K562 (cell line): Measurements from ENCODE around the gene SLC35E3. TPM values are rescaled to one million over a fixed set of nuclear protein-coding genes. Genes with fewer than 3 reads are reported as not detected.

ENCODE experiments used
- ATAC-seq: fragments of 200-7000 bp; cut with Tn5 transposase; 3 replicates; pipeline ENCODE4 v1.9.1; 2020; ENCODE audit warnings: moderate library complexity
- Bru-seq: library from RNA; stranded (reverse); fragments of 400-500 nt; gene quantifications from one replicate; lab custom pipeline; 2021; lab: Mats Ljungman, UMichigan
- BruChase-seq, 2 experiments: library from RNA; stranded (reverse); fragments of 400-500 nt; gene quantifications; one replicate each; lab custom pipeline; 2021; lab: Mats Ljungman, UMichigan
- BruUV-seq: library from RNA; stranded (reverse); fragments of 400-500 nt; replicated peaks from 2 replicates; lab custom pipeline; 2021; lab: Mats Ljungman, UMichigan
- CTCF ChIA-PET: fragments of 300-600 bp; formaldehyde crosslinking; extraction: SDS; loops from one replicate; lab custom pipeline; 2021; ENCODE audit warnings: low intra/inter-chr PET ratio; lab: Yijun Ruan, JAX
- POLR2A ChIA-PET: fragments of 300-600, 350-650 bp; sonication (Branson Sonifier 250); formaldehyde crosslinking; extraction: SDS; loops from one replicate; lab custom pipeline; 2021; ENCODE audit warnings: antibody characterized with exemption, inconsistent platforms; lab: Yijun Ruan, JAX
- DNase-seq, 4 experiments: peaks; one replicate each; pipeline versions ENCODE4 v3.0.0 to v3.0.0-alpha.2; 2011 to 2018; ENCODE audit warnings: low spot score in 3 of 4, mixed read lengths in 3 of 4; ENCODE audit errors: extremely low read depth in 1 of 4
- FAIRE-seq: peaks from 2 replicates; lab custom pipeline; 2011; peaks lifted over from hg19 to GRCh38; lab: Jason Lieb, UNC
- H2AFZ ChIP-seq: 2 replicates; pipeline ENCODE4 v1.6.0; 2011; ENCODE audit warnings: low read depth, low read length, control low read depth, inconsistent platforms
- H3K27ac ChIP-seq: fragments of 200-600 bp; 3 replicates; pipeline ENCODE4 v1.8.0; 2011; ENCODE audit warnings: low read depth, mild to moderate bottlenecking, control low read depth, inconsistent platforms, low read length, moderate library complexity, mixed read lengths; ENCODE audit errors: extremely low read depth
- H3K27me3 ChIP-seq, 2 experiments: fragments of 300-600 bp in 1 of 2; 2 replicates in 1 of 2; 3 replicates in 1 of 2; pipeline versions ENCODE4 v1.6.0 to v1.8.0; 2011; ENCODE audit warnings: inconsistent platforms in 2 of 2, low read length in 2 of 2, mild to moderate bottlenecking in 1 of 2, mixed read lengths in 1 of 2, moderate library complexity in 1 of 2; ENCODE audit not compliant: control insufficient read depth in 2 of 2, insufficient read depth in 2 of 2
- H3K36me3 ChIP-seq: fragments of 300-600 bp; 3 replicates; pipeline ENCODE4 v1.8.0; 2011; ENCODE audit warnings: mild to moderate bottlenecking, low read length, inconsistent platforms; ENCODE audit not compliant: control insufficient read depth, insufficient read depth
- H3K4me1 ChIP-seq, 2 experiments: fragments of 200-600 bp in 1 of 2; replicated peaks in 1 of 2; 2 replicates in 1 of 2; 3 replicates in 1 of 2; pipeline versions ENCODE4 v1.5.1 to v1.8.0; 2011; ENCODE audit warnings: inconsistent platforms in 2 of 2, low read length in 2 of 2, mild to moderate bottlenecking in 1 of 2, mixed read lengths in 1 of 2, moderate library complexity in 1 of 2; ENCODE audit not compliant: control insufficient read depth in 2 of 2, insufficient read depth in 2 of 2
- H3K4me2 ChIP-seq: 2 replicates; pipeline ENCODE4 v1.6.1; 2011; ENCODE audit warnings: low read length, control low read depth, inconsistent platforms, mixed read lengths; ENCODE audit not compliant: insufficient read depth
- H3K4me3 ChIP-seq: fragments of 200-600 bp; sonication (generic), shearing (Covaris generic); 2 replicates; pipeline ENCODE4 v1.5.1; 2016; ENCODE audit warnings: control low read depth, inconsistent platforms
- H3K79me2 ChIP-seq: fragments of 200-600 bp; 3 replicates; pipeline ENCODE4 v1.8.0; 2011; ENCODE audit warnings: low read length, inconsistent platforms; ENCODE audit not compliant: control insufficient read depth, insufficient read depth
- H3K9ac ChIP-seq, 2 experiments: 2 replicates each; pipeline versions ENCODE4 v1.6.0 to v1.6.1; 2011; ENCODE audit warnings: low read depth in 2 of 2, low read length in 2 of 2, control low read depth in 1 of 2, inconsistent platforms in 1 of 2, mild to moderate bottlenecking in 1 of 2, mixed read lengths in 1 of 2; ENCODE audit not compliant: insufficient read depth in 1 of 2
- H3K9me1 ChIP-seq: one replicate; pipeline ENCODE4 v1.6.0; 2011; ENCODE audit warnings: inconsistent platforms, mild to moderate bottlenecking, low read length, moderate library complexity; ENCODE audit not compliant: control insufficient read depth, insufficient read depth
- H3K9me3 ChIP-seq: replicated peaks from 2 replicates; pipeline ENCODE4 v1.5.1; 2011; ENCODE audit warnings: low read depth, low read length, inconsistent platforms; ENCODE audit not compliant: control insufficient read depth, insufficient read depth
- H4K20me1 ChIP-seq: replicated peaks from 2 replicates; pipeline ENCODE4 v1.6.1; 2011; ENCODE audit warnings: low read length, inconsistent platforms, mixed read lengths; ENCODE audit not compliant: control insufficient read depth, insufficient read depth
- C11orf30 ChIP-seq: fragments of 450-650 bp; IDR thresholded peaks from 2 replicates; pipeline ENCODE4 v1.6.1; 2016; ENCODE audit warnings: low read depth, mild to moderate bottlenecking
- CHCHD3 ChIP-seq: fragments of 250-450 bp; sonication (Bioruptor Pico); IDR thresholded peaks from 2 replicates; pipeline ENCODE4 v2.1.2; 2022; ENCODE audit warnings: mild to moderate bottlenecking
- HNRNPLL ChIP-seq: fragments of 200-400 bp; formaldehyde crosslinking; IDR thresholded peaks from 2 replicates; pipeline ENCODE4 v1.6.1; 2017; ENCODE audit warnings: low read length, low read depth, mild to moderate bottlenecking; ENCODE audit not compliant: poor library complexity, severe bottlenecking
- KDM4B ChIP-seq, 2 experiments: fragments of 450-650 bp in 1 of 2; sonication (generic) in 1 of 2; IDR thresholded peaks; 2 replicates each; pipeline ENCODE4 v1.6.1; 2016 to 2017; ENCODE audit warnings: borderline replicate concordance in 2 of 2, antibody characterized with exemption in 1 of 2, low read depth in 1 of 2, mild to moderate bottlenecking in 1 of 2
- MCM3 ChIP-seq: fragments of 450-650 bp; IDR thresholded peaks from 2 replicates; pipeline ENCODE4 v1.6.1; 2016
- PBX2 ChIP-seq, 2 experiments: IDR thresholded peaks in 1 of 2; conservative IDR thresholded peaks in 1 of 2; 2 replicates each; pipeline ENCODE4 v1.6.1; 2016; ENCODE audit warnings: low read depth in 2 of 2, mild to moderate bottlenecking in 1 of 2, missing compliant biosample characterization in 1 of 2, missing genetic modification characterization in 1 of 2, moderate library complexity in 1 of 2
- ZFPM2 ChIP-seq: fragments of 250-450 bp; sonication (Bioruptor Pico); IDR thresholded peaks from 2 replicates; pipeline ENCODE4 v1.5.1; 2022; ENCODE audit warnings: mild to moderate bottlenecking
- ZNF764 ChIP-seq: fragments of 250-450 bp; sonication (Bioruptor Pico); IDR thresholded peaks from 2 replicates; pipeline ENCODE4 v1.4.0; 2020; ENCODE audit warnings: low read depth, mild to moderate bottlenecking, moderate library complexity
- WGBS: fragments of 100-300 bp; shearing (Covaris generic); methylation state at CpG from one replicate; pipeline ENCODE4 v1.1.6; 2016; ENCODE audit warnings: low coverage, mixed read lengths; ENCODE audit not compliant: insufficient coverage; ENCODE audit errors: missing lambda C conversion rate; 5-methylcytosine and 5-hydroxymethylcytosine counted together
- in situ Hi-C: fragments of 300-500 bp; cut with MboI; formaldehyde crosslinking; loops from 4 replicates; pipeline ENCODE4 v1.15.0; 2018; ENCODE audit warnings: inconsistent platforms, mixed read lengths
- intact Hi-C: fragments of 100-400 bp; cut with micrococcal nuclease; formaldehyde crosslinking; loops from 2 replicates; pipeline ENCODE4 v1.14.2; 2022
- long read RNA-seq, 3 experiments: library from polyadenylated mRNA in 2 of 3; library from RNA in 1 of 3; unstranded in 2 of 3; stranded (forward) in 1 of 3; transcript quantifications; one replicate each; pipeline ENCODE4 v2.0.0, GENCODE V29; 2019 to 2022
- polyA minus RNA-seq, 3 experiments: library from RNA; depleted of rRNA, polyadenylated mRNA; stranded (reverse); fragments of >200 nt; gene quantifications; 2 replicates each; pipeline ENCODE4 v1.2.3, GENCODE V29; 2011
- polyA plus RNA-seq, 8 experiments: library from polyadenylated mRNA; depleted of rRNA in 4 of 8; stranded (reverse) in 5 of 8; unstranded in 3 of 8; fragments of >200 nt; fragmentation: Nextera tagmentation in 2 of 8; fragmentation: Illumina TruSeq in 1 of 8; extraction: Ambion mirVana in 2 of 8; extraction: Trizol in 1 of 8; gene quantifications; 2 replicates each; pipeline versions ENCODE4 v1.2.1 to v1.2.3, GENCODE V29; 2011 to 2014; ENCODE audit warnings: inconsistent platforms in 1 of 8, missing spikeins in 1 of 8
- total RNA-seq, 7 experiments: library from RNA; depleted of rRNA in 6 of 7; stranded (reverse); fragments of >200 nt in 6 of 7; fragmentation: Illumina TruSeq in 2 of 7; extraction: Trizol in 2 of 7; gene quantifications; 2 replicates each; pipeline versions ENCODE4 v1.2.1 to v1.2.3, GENCODE V29; 2011 to 2021; ENCODE audit warnings: low replicate concordance in 1 of 7
- TF ChIP-seq, protein P1 (sequence below): fragments of 450-650 bp; IDR thresholded peaks from 2 replicates; pipeline ENCODE4 v1.7.1; 2018; ENCODE audit warnings: mild to moderate bottlenecking, low read depth; ENCODE audit not compliant: partially characterized antibody

Gene SLC35E3
- total RNA-seq (2011; cell fraction: chromatin; rRNA removed; ENCODE audit: low replicate concordance), result 9.7 and 14.4 TPM in 2 replicates
- total RNA-seq (2011; cell fraction: nucleolus; rRNA removed), result 3.7 and 5.9 TPM in 2 replicates
- total RNA-seq (2011; cell fraction: nucleoplasm; rRNA removed), result 9.1 and 23.2 TPM in 2 replicates
- 0.73 and 1.2 TPM in 2 replicates for total RNA-seq (2014; rRNA removed)
- 3.8 and 5.3 TPM in 2 replicates for total RNA-seq (2014; rRNA removed; fragmentation: Illumina TruSeq; extraction: Trizol)
- total RNA-seq (2015; rRNA removed; fragmentation: Illumina TruSeq; extraction: Trizol), result 3.4 and 4.1 TPM in 2 replicates
- 5.1 and 5.9 TPM in 2 replicates for total RNA-seq (2021)
- 5.8 and 6.6 TPM in 2 replicates for polyA plus RNA-seq (2011; rRNA removed)
- 3.0 and 3.8 TPM in 2 replicates for polyA plus RNA-seq (2011; cell fraction: cytosol; rRNA removed)
- 5.2 and 7.3 TPM in 2 replicates for polyA plus RNA-seq (2011; cell fraction: nucleus; rRNA removed)
- 4.6 and 4.8 TPM in 2 replicates for polyA plus RNA-seq (2012)
- 4.1 and 4.5 TPM in 2 replicates for polyA plus RNA-seq (2014; fragmentation: Illumina TruSeq; extraction: Trizol)
- polyA plus RNA-seq (2014; fragmentation: Nextera tagmentation; extraction: Ambion mirVana), result 1 to 10 TPM; 3.5 to 3.8 TPM
- polyA plus RNA-seq (2014; rRNA removed), result 3.4 and 4.1 TPM in 2 replicates
- 1.8 and 6.4 TPM in 2 replicates for polyA minus RNA-seq (2011; rRNA and poly(A)+ RNA removed)
- 1.3 and 4.0 TPM in 2 replicates for polyA minus RNA-seq (2011; cell fraction: cytosol; rRNA and poly(A)+ RNA removed)
- 1.1 and 2.2 TPM in 2 replicates for polyA minus RNA-seq (2011; cell fraction: nucleus; rRNA and poly(A)+ RNA removed)
- Bru-seq, nascent RNA, result percentile 67 among the genes with signal in this experiment
- BruChase-seq, experiment 1, labeled RNA remaining after a 2-hour chase, result percentile 69 among the genes with signal in this experiment
- BruChase-seq, experiment 2, labeled RNA remaining after a 6-hour chase, result percentile 69 among the genes with signal in this experiment
- long read RNA-seq, experiment 1, full-length matches to known transcripts, result 31 of 48 reads
- long read RNA-seq, experiment 1, partial matches to known transcripts, result 2 of 48 reads
- long read RNA-seq, experiment 1, other reads (novel, unspliced or antisense), result 15 of 48 reads
- long read RNA-seq, experiment 2, partial matches to known transcripts, result 1 of 8 reads
- long read RNA-seq, experiment 2, other reads (novel, unspliced or antisense), result 7 of 8 reads
- long read RNA-seq, experiment 3, full-length matches to known transcripts, result 4 of 6 reads
- long read RNA-seq, experiment 3, partial matches to known transcripts, result 0 of 6 reads
- long read RNA-seq, experiment 3, other reads (novel, unspliced or antisense), result 2 of 6 reads

GRCh38 chr12:68745904-68746571 is at the start of gene SLC35E3:
Gene SLC35E3, plus strand, starts transcription at chr12:68746176. Its CDS starts 202 bp downstream, at chr12:68746378.
- Histone ChIP-seq H3K27ac (peak within 1 kb of the TSS; percentile 62), H4K20me1 (no peaks in the 10 kb centered on the region), H2AFZ (peak within 1 kb of the TSS; percentile 81), H3K4me3 (peak within 1 kb of the TSS; percentile 66), H3K27me3 (no peaks in the 10 kb centered on the region), H3K9ac (peak within 1 kb of the TSS; percentile 76 to 96), H3K4me2 (peak within 1 kb of the TSS; percentile 94), H3K36me3 (peaks cover 29% of the 10 kb centered on the region), H3K79me2 (peaks cover 19% of the 10 kb centered on the region), H3K9me3 (no peaks in the 10 kb centered on the region), H3K9me1 (no peaks in the 10 kb centered on the region), H3K4me1 (peaks cover 2 to 7% of the 10 kb centered on the region in 2 experiments; a peak in 2 of 5 replicates)
- ATAC-seq, result peak; percentile 98
- peak; percentile 95 to 97 (median 96) for DNase-seq
- WGBS, result under 1% methylated on average over 50 of the region's 52 CpGs
- BruUV-seq, result TSS peak; percentile 45
- FAIRE-seq, result peak; percentile 93
- intact Hi-C loops, result loop anchor here (1.0 kb wide), 1 partner anchor 61 kb away; no protein-coding TSS in a partner anchor
- in situ Hi-C loops, result no loop called here
- ChIA-PET POLR2A (interaction anchor here (0.6 to 2.3 kb wide), 14 partner anchors 9 to 1163 kb away, joined by 3 to 21 read pairs (median 4); partner anchors contain the start of genes MDM2, NUP107 and RAP1B), CTCF (no interaction called here)
- TF ChIP-seq, protein P1, sequence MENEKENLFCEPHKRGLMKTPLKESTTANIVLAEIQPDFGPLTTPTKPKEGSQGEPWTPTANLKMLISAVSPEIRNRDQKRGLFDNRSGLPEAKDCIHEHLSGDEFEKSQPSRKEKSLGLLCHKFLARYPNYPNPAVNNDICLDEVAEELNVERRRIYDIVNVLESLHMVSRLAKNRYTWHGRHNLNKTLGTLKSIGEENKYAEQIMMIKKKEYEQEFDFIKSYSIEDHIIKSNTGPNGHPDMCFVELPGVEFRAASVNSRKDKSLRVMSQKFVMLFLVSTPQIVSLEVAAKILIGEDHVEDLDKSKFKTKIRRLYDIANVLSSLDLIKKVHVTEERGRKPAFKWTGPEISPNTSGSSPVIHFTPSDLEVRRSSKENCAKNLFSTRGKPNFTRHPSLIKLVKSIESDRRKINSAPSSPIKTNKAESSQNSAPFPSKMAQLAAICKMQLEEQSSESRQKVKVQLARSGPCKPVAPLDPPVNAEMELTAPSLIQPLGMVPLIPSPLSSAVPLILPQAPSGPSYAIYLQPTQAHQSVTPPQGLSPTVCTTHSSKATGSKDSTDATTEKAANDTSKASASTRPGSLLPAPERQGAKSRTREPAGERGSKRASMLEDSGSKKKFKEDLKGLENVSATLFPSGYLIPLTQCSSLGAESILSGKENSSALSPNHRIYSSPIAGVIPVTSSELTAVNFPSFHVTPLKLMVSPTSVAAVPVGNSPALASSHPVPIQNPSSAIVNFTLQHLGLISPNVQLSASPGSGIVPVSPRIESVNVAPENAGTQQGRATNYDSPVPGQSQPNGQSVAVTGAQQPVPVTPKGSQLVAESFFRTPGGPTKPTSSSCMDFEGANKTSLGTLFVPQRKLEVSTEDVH, result peak; percentile 57
- no peak; the same call in 1 of the 2 replicates for TF ChIP-seq ZNF764 (CRISPR knock-in tag)
- no peak for TF ChIP-seq PBX2 (CRISPR knock-in tag; IDR thresholded peaks at IDR 0.05; ENCODE audit: low read depth)
- no peak for TF ChIP-seq PBX2 (tag; conservative IDR thresholded peaks at IDR 0.05; ENCODE audit: low read depth)
- TF ChIP-seq CHCHD3 (CRISPR knock-in tag), result 0 out of 2 replicates have a peak, but pooled peaks have one; percentile 20
- 0 out of 2 replicates have a peak, but pooled peaks have one; percentile 40 for TF ChIP-seq ZFPM2
- TF ChIP-seq MCM3, result no peak
- TF ChIP-seq C11orf30, result no peak
- TF ChIP-seq KDM4B (IDR thresholded peaks at IDR 0.05; ENCODE audit: borderline replicate concordance in 2 of 2, low read depth in 1 of 2), result 0 out of 4 replicates have a peak, but pooled peaks of 1 of the 2 experiments have one; percentile 72
- TF ChIP-seq HNRNPLL, result peak; percentile 14
